GM10847 (cell line): Measurements from ENCODE around the gene UPF3A.

Experiments
- POLR2A ChIP-seq: IDR thresholded peaks from 2 replicates; pipeline ENCODE4 v1.6.1; 2011; ENCODE audit not compliant: insufficient read length; ENCODE audit errors: extremely low read depth

Gene UPF3A

DNA sequence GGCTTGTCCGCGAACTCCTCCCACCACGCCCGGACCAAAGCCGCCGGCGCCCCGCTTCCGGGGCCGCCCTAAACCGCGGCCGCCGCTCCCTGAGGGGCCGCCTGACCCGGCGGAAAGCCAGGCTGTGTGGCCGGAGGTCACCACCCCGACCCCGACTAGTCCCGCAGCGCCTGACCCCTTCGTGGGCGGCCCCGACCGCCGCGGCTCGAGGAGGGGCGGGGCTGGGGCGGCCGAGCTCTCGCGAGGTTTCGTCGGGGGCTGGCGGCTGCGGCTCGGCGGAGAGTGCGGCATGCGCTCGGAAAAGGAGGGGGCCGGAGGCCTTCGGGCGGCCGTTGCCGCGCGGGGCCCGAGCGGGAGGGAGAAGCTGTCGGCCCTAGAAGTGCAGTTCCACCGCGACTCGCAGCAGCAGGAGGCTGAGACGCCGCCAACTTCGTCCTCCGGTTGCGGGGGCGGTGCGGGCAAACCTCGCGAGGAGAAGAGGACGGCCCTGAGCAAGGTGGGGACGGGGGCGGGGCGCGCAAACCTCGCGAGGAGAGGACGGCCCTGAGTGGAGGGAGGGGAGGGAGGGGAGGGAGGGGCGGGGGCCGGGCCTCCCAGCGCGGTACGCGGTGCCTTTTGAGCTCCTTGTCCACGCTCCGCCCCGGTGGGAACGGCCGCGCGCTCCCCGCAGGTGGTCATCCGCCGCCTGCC, at the start of gene UPF3A:
Gene UPF3A (plus strand): TSS at position 251 of the 690 bp plus-strand sequence. CDS start 39 bp downstream, at position 290.
- TF ChIP-seq POLR2A: peak; percentile 86

GRCh38 chr13:114231886-114232285, 49.5 kb upstream of the UPF3A start:
- no peak for TF ChIP-seq POLR2A

- no peak for TF ChIP-seq POLR2A
Measured at GRCh38 chr13:114234266-114234644, 47.1 kb upstream of the UPF3A start.

DNA sequence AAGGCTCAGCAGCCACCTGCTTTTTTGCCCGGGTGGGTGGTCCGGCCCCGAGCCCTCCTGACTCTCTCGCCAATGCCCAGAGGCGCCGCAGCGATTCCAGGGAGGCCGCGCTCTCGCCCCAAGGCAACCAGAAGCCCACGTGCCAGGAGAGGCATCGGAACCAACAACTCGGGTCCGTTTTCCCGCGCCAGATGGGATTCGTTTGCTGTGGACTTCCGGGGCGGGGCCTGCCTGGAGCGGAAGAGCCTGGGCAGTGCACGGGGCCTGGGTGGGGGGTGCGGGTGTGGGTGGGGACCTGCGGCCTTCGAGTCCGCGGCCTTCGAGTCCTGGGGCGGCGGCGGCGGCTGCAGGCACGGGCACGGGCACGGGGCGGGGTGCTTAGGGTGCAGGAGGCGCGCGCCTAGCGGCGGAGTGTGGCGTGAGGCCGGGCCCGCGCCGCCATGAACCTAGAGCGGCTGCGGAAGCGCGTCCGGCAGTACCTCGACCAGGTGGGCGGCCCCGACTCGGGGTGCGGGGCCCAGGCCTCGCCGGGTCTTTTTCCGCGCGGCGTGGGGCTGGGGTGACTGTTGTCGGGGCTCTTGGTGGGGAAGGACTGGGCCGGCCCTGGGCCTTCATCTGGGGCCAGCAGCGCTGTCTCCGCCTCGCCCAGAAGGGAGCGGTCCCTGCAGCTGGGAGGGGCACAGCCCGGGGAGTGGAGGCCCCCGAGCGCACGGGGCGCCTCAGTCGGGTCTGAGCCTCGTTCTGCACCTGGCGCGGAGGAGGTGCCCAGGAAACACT, 46.6 kb upstream of the UPF3A start, which contains the start of gene CDC16:
Gene CDC16 (plus strand): TSS at position 253 of the 777 bp plus-strand sequence. CDS start 188 bp downstream, at position 441.
- peak; percentile 54 for TF ChIP-seq POLR2A

DNA sequence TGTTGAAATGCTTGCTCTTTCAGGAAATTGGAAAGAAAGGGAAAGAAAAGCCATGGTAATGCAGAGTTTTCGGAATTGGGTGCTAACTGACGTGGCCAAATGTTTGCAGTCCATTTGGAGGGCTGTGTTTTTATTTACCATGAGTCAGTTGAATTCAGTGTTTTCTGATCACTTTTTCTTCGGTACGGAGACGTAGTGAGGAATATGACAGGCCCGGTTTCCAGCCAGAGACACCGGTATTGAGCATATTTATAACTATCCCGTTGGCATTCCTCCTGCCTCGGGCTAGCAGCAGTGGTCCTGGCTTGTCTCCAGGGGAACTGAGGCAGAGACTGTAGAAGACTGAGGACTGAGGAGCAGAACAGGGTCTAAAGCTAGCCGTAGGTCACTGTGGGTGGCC, 45.7 kb upstream of the UPF3A start:
- no peak for TF ChIP-seq POLR2A

- TF ChIP-seq POLR2A: no peak
Measured at GRCh38 chr13:114236227-114236626, 45.2 kb upstream of the UPF3A start.

DNA sequence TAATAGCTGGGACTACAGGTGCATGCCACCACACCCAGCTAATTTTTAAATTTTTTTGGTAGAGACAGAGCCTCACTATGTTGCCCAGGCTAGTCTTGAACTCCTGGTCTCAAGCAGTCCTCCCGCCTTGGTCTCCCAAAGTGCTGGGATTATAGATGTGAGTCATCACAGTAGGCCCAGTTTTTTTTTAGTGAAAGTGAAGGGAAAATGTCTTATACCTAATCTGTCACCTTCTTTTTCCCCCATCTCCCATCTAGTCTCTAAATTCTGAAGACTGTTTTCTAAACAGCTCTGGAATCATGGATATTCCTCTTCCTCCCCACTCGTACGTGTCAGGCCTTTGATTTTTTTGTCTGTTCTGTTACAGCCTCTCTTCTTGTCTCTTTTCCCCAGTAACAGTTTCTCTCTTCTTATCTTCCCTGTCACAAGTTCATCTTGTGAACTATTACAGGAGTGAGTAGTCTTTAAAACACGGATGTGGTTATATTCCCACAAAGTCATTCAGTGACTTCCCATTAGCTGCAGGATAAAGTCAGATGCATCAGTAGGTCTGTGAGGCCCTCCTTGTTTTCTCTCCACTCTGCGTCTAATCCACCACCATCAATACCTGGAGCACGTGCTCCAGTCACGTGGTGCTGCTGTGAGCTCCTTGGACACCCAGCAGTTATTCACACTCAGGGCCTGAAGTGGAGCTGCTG, 43.8 kb upstream of the UPF3A start:
- no peak for TF ChIP-seq POLR2A

GRCh38 chr13:114241918-114242317, 39.5 kb upstream of the UPF3A start:
- no peak for TF ChIP-seq POLR2A

DNA sequence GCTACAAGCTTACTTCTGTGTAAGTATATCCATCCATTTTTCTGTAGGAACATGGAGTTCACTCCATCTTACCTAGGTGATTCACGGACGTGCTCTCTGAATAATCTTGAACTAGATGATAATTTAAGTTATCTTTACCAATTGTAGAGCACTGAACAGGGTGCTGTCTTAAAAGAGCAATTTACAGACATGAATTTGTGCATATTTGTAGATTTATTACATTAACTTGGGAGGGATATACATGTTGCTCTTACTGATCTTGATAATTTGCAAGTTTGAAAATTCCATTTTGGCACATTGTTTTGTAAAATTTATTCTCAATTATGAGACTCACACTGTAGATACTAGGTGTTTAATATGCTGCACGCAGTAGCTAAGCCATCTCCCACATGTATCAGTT, 37.4 kb upstream of the UPF3A start:
- TF ChIP-seq POLR2A: no peak

GRCh38 chr13:114244637-114245036, 36.8 kb upstream of the UPF3A start:
- TF ChIP-seq POLR2A: no peak

GRCh38 chr13:114248011-114248410, 33.4 kb upstream of the UPF3A start:
- no peak for TF ChIP-seq POLR2A

- no peak for TF ChIP-seq POLR2A
Measured at GRCh38 chr13:114249077-114249476, 32.3 kb upstream of the UPF3A start.

- no peak for TF ChIP-seq POLR2A
Measured at GRCh38 chr13:114256547-114256946, 24.9 kb upstream of the UPF3A start.

DNA sequence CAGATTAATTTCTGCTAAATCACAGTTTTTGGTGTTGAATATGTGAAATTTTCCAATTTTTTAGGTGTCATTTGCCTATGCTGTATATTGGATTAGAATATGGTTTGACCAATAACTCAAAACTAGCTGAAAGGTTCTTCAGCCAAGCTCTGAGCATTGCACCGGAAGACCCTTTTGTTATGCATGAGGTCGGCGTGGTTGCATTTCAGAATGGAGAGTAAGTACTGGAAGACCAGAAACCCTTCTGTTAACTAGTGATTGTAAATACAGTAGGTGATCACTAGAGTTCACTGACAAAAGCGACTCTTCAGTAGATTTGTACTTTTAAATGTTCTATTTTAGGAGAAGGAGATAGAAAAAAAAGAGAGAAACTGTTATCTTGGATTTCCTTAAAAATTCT, 24.4 kb upstream of the UPF3A start:
- no peak for TF ChIP-seq POLR2A

- no peak for TF ChIP-seq POLR2A
Measured at GRCh38 chr13:114258589-114258988, 22.8 kb upstream of the UPF3A start.

DNA sequence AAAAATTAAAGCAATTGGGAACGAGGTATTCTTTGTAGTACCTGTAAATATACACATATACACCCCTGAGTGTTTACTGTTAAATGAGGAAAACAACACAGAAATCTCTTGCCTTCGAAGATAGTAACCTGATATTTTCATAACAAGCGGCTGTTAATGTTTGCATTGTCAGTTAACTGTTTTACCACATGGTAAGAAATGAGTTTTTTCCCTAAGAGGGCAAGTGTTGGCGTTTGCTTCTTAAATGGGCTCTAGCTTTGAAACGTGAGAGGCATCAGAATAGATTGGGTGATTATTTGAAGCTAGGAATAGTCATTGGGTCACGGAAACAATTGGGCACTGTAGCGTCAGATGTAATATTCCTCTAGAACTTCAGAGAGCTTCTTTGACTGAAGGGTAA, 22.0 kb upstream of the UPF3A start:
- no peak for TF ChIP-seq POLR2A
